Adrenal gland (tissue), 5 donors: ENCODE data around the gene SPARCL1.

ENCODE experiments used
- POLR2A ChIP-seq, 2 donors: fragments of 450-650 bp; IDR thresholded peaks; one replicate each; pipeline ENCODE4 v1.6.1; 2017; ENCODE audit warnings: antibody characterized with exemption in 2 of 2, mild to moderate bottlenecking in 2 of 2, moderate library complexity in 1 of 2
- TF ChIP-seq, protein P1 (sequence below), 6 experiments: fragments of 450-650 bp in 4 of 6; fragments of 200-600 bp in 2 of 6; sonication (generic) in 1 of 6; IDR thresholded peaks; 1 replicate in 5 of 6; 2 replicates in 1 of 6; pipeline versions ENCODE4 v1.5.1 to v1.8.0; 2016 to 2021; ENCODE audit warnings: antibody characterized with exemption in 6 of 6, mild to moderate bottlenecking in 2 of 6, moderate library complexity in 1 of 6
- donor health status: DM: no; HTN: no; CAD: no.

DNA sequence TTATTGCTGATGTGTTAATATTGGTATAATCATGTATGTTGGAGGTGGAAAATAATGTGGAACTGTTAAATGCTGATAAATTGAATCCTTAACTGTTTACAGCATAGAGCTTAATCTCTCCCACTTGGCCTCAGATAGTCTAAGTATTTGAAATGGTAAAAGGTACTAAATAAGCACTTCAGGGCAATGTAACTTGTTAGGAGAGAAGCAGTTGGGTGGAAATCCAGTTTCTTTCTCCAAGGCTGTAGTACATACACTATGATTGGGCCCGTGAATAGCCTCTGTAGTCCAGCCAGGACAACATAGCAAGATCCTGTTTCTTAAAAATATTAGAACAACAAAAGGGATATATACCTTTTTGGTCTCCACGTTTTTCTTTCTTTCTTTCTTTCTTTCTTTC lies 67.1 kb downstream of the SPARCL1 start:
- TF ChIP-seq, protein P1, sequence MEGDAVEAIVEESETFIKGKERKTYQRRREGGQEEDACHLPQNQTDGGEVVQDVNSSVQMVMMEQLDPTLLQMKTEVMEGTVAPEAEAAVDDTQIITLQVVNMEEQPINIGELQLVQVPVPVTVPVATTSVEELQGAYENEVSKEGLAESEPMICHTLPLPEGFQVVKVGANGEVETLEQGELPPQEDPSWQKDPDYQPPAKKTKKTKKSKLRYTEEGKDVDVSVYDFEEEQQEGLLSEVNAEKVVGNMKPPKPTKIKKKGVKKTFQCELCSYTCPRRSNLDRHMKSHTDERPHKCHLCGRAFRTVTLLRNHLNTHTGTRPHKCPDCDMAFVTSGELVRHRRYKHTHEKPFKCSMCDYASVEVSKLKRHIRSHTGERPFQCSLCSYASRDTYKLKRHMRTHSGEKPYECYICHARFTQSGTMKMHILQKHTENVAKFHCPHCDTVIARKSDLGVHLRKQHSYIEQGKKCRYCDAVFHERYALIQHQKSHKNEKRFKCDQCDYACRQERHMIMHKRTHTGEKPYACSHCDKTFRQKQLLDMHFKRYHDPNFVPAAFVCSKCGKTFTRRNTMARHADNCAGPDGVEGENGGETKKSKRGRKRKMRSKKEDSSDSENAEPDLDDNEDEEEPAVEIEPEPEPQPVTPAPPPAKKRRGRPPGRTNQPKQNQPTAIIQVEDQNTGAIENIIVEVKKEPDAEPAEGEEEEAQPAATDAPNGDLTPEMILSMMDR (IDR thresholded peaks at IDR 0.05): no peak
- no peak for TF ChIP-seq POLR2A (IDR thresholded peaks at IDR 0.05)
